ENCODE data around the gene ZFHX2.

The ZFHX2 gene

GRCh38 chr14:23518709-23519108 is 32.9 kb downstream of the ZFHX2 start:
- DNase-seq = no peak
- ATAC-seq = no peak

- DNase-seq = no peak
Observed at GRCh38 chr14:23517650-23518326, 33.8 kb downstream of the ZFHX2 start.

GRCh38 chr14:23514644-23514957 is 37.0 kb downstream of the ZFHX2 start:
- no peak for ATAC-seq
- DNase-seq = no peak

More at GRCh38 chr14:23517650-23518326, 33.8 kb downstream of the ZFHX2 start:
- ATAC-seq = no peak

- ATAC-seq (no peak), DNase-seq (no peak)
Observed at GRCh38 chr14:23513818-23514643, 37.5 kb downstream of the ZFHX2 start.

- DNase-seq (no peak), ATAC-seq (no peak)
Observed at GRCh38 chr14:23513005-23513817, 38.4 kb downstream of the ZFHX2 start.

GRCh38 chr14:23512156-23512555 is 39.4 kb downstream of the ZFHX2 start:
- DNase-seq = peak; percentile 9
- no peak for ATAC-seq

- no peak for DNase-seq
- no peak for ATAC-seq
Observed at GRCh38 chr14:23494223-23494622, 57.3 kb downstream of the ZFHX2 start.

- no peak for DNase-seq
- ATAC-seq = no peak
Observed at GRCh38 chr14:23492618-23493272, 58.8 kb downstream of the ZFHX2 start.

- no peak for DNase-seq
- ATAC-seq = no peak
Observed at GRCh38 chr14:23487216-23487615, 64.3 kb downstream of the ZFHX2 start.

- ATAC-seq (no peak), DNase-seq (no peak)
Observed at GRCh38 chr14:23486036-23486435, 65.5 kb downstream of the ZFHX2 start.

GRCh38 chr14:23485326-23485725 is 66.2 kb downstream of the ZFHX2 start:
- no peak for DNase-seq
- ATAC-seq = no peak

GRCh38 chr14:23483236-23483854 is 68.2 kb downstream of the ZFHX2 start:
- ATAC-seq (peak; percentile 73), DNase-seq (peak; percentile 6)

GRCh38 chr14:23482823-23483148 is 68.8 kb downstream of the ZFHX2 start:
- ATAC-seq = no peak
- no peak for DNase-seq

- DNase-seq (no peak), ATAC-seq (no peak)
Observed at GRCh38 chr14:23481979-23482822, 69.4 kb downstream of the ZFHX2 start.

GRCh38 chr14:23481362-23481970 is 70.1 kb downstream of the ZFHX2 start:
- DNase-seq (no peak), ATAC-seq (no peak)

- no peak for ATAC-seq
- DNase-seq = peak; percentile 64
Observed at GRCh38 chr14:23478109-23478759, 73.3 kb downstream of the ZFHX2 start.

- ATAC-seq = no peak
Observed at GRCh38 chr14:23470947-23471346, 80.6 kb downstream of the ZFHX2 start.

More at GRCh38 chr14:23470947-23471346, 80.6 kb downstream of the ZFHX2 start:
- DNase-seq = no peak

Measured in stimulated activated naive CD8-positive, alpha-beta T cell treated with anti-CD3 and anti-CD28 coated beads, Interleukin-15, Interleukin-2, amounts not matched to agents 100 U/mL and 50 U/mL, for 24 hours (primary cell).